GM19328 (cell line): ENCODE measurements around the gene SLC47A2.

ENCODE experiments used
- ATAC-seq: cut with Tn5 transposase; IDR thresholded peaks from one replicate; pipeline ENCODE4 v1.9.1; 2021; ENCODE audit warnings: mild to moderate bottlenecking, moderate library complexity; ENCODE audit not compliant: unreplicated experiment

The SLC47A2 gene

GRCh38 chr17:19729900-19730299 is 13.5 kb upstream of the SLC47A2 start:
- ATAC-seq: no peak

- ATAC-seq: no peak
These were observed 11.7 kb upstream of the SLC47A2 start for GRCh38 chr17:19728084-19728495.

- no peak for ATAC-seq
These were observed 11.2 kb upstream of the SLC47A2 start for GRCh38 chr17:19727501-19728078.

GRCh38 chr17:19726631-19727376 is 10.4 kb upstream of the SLC47A2 start:
- ATAC-seq: no peak

GRCh38 chr17:19725486-19725885 is 9.1 kb upstream of the SLC47A2 start:
- ATAC-seq: no peak

GRCh38 chr17:19724501-19725420 is 8.4 kb upstream of the SLC47A2 start:
- no peak for ATAC-seq

- no peak for ATAC-seq
These were observed 7.6 kb upstream of the SLC47A2 start for GRCh38 chr17:19723964-19724363.

- no peak for ATAC-seq
These were observed 4.4 kb upstream of the SLC47A2 start for GRCh38 chr17:19720631-19721426.

- ATAC-seq: no peak
These were observed 3.8 kb upstream of the SLC47A2 start for GRCh38 chr17:19720210-19720475.

- ATAC-seq: no peak
These were observed 3.2 kb upstream of the SLC47A2 start for GRCh38 chr17:19719355-19720209.

GRCh38 chr17:19718613-19719354 is 2.4 kb upstream of the SLC47A2 start:
- no peak for ATAC-seq

- no peak for ATAC-seq
These were observed 1.7 kb upstream of the SLC47A2 start for GRCh38 chr17:19718041-19718612.

- ATAC-seq: no peak
These were observed 1.1 kb upstream of the SLC47A2 start for GRCh38 chr17:19717411-19717908.

- ATAC-seq: no peak
These were observed 612 bp upstream of the SLC47A2 start for GRCh38 chr17:19717031-19717360.

GRCh38 chr17:19714542-19715411 is 1.6 kb downstream of the SLC47A2 start:
- no peak for ATAC-seq

GRCh38 chr17:19713901-19714361 is 2.5 kb downstream of the SLC47A2 start:
- ATAC-seq: no peak

- no peak for ATAC-seq
These were observed 2.9 kb downstream of the SLC47A2 start for GRCh38 chr17:19713462-19713861.

GRCh38 chr17:19712436-19713004 is 3.9 kb downstream of the SLC47A2 start:
- no peak for ATAC-seq
